BE2C (cell line): Measurements from ENCODE around the gene MGAT5.

ENCODE experiments used
- DNase-seq: peaks from one replicate; pipeline ENCODE4 v3.0.0-alpha.2; 2020
- H3K27me3 ChIP-seq: fragments of 250-450 bp; sonication (Bioruptor Pico); 2 replicates; pipeline ENCODE4 v1.5.1; 2020; ENCODE audit warnings: mild to moderate bottlenecking
- H3K36me3 ChIP-seq: fragments of 250-450 bp; sonication (Bioruptor Pico); 2 replicates; pipeline ENCODE4 v1.5.1; 2020; ENCODE audit warnings: mild to moderate bottlenecking
- H3K4me1 ChIP-seq: fragments of 250-450 bp; sonication (Bioruptor Pico); 2 replicates; pipeline ENCODE4 v1.5.1; 2020
- H3K4me3 ChIP-seq: 2 replicates; pipeline ENCODE4 v1.5.1; 2011; ENCODE audit warnings: low read depth, low read length
- H3K9me3 ChIP-seq: fragments of 250-450 bp; sonication (Bioruptor Pico); 2 replicates; pipeline ENCODE4 v1.5.1; 2020
- CTCF ChIP-seq: IDR thresholded peaks from 2 replicates; pipeline ENCODE4 v1.5.1; 2012; ENCODE audit warnings: mild to moderate bottlenecking, low read depth, low read length

Gene MGAT5

DNA sequence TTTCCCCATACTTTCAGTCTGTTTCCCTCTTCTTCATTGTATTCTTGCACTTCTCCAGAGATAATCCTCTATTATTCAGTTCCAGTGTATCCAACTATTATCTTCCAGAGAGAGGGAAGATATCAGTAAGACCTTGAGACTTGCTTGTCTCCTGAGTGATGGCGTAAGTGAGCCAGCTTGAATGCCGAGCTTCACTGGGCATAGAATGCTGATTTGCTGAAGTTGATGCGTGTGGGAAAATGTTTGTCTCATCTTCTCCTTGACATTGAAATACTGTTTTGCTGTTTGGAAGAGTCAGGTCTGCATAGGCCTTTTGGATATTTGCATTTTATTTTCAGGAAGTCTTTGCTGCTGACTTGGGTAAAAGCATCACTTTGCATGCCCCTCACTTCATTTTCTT is 41.1 kb upstream of the MGAT5 start:
- TF ChIP-seq CTCF = no peak
- Histone ChIP-seq H3K9me3 (no peaks in the 10 kb centered on the region), H3K4me3 (no peak overlapping the region), H3K4me1 (no peaks in the 10 kb centered on the region; the same call in 1 of the 2 replicates), H3K36me3 (no peaks in the 10 kb centered on the region), H3K27me3 (no peaks in the 10 kb centered on the region)
- DNase-seq = no peak

DNA sequence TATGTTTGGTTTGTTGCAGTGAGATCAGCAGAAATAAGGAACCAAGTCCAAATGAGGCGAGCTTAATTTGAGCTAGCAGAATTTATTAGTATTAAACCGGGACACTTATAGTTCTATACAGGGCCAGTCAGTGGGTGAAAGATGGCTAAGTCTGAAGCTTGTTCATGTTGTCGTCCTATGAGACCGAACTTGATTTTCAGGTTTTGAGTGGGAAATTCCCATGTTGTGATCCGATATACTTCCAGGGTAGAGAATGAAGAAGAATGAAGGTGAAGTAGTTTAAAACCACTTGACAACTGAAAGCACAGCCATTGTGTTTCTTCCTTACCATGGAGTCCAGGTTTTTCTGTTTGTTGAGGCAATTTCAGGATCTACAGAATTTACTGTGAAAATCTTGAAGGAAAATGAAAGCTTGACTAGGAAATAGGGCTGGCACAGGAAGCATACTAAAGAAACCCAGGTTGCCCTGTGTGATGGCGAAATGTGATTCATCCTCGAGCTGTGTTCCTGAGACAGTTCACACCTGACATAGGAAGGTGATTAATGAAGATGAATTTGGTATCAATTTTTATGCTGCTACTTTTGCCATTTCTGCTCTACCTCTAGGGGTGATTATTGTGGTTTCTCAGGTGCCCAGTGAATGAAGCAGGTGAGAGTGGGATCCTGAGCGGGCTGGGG is 37.6 kb upstream of the MGAT5 start:
- no peaks in the 10 kb centered on the region for H3K9me3 ChIP-seq
- DNase-seq = no peak
- no peaks in the 10 kb centered on the region for H3K27me3 ChIP-seq
- peaks cover 5% of the 10 kb centered on the region for H3K4me1 ChIP-seq
- H3K36me3 ChIP-seq = no peaks in the 10 kb centered on the region
- TF ChIP-seq CTCF = no peak
- no peak overlapping the region for H3K4me3 ChIP-seq

DNA sequence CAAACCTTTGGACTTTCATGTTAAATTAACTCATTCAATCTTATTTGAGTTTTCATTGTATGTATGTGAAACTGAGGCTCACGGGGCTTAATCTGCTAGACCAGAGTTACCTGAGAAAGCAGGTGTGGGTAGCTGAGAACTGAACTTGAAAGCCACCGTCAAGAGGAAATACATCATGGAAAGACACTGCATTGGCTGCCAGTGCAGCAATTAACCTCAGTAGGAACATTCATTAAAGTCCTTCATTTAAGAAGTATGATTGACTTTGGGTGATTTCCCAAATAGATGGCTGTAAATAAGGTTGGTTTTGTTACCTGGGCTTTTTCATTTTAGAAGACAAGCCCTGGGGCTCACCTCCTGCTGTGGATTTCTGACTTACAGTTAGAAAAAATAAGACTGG is 36.5 kb upstream of the MGAT5 start:
- no peak for DNase-seq
- no peaks in the 10 kb centered on the region for H3K36me3 ChIP-seq
- no peaks in the 10 kb centered on the region for H3K27me3 ChIP-seq
- no peak for TF ChIP-seq CTCF
- H3K9me3 ChIP-seq = no peaks in the 10 kb centered on the region
- H3K4me1 ChIP-seq = peaks cover 5% of the 10 kb centered on the region
- H3K4me3 ChIP-seq = no peak overlapping the region

DNA sequence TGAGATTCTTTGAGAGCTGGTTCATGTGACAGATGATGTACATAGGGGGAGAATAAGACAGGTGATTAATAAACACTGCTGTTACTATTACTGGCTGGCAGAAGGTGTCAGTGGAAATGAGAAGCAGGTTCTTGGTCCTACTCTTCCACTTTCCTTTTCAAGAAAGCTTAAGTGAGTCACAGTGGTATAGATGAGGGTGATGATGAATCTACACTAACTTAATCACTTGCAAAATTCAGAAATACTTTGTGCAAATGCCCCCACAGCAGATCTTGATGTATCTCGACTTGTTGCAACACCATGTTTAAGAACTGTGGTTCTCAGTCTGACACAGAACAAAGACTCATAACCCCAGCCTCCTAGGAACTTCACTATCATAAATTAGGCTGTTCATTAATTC is 35.9 kb upstream of the MGAT5 start:
- Histone ChIP-seq H3K9me3 (no peaks in the 10 kb centered on the region), H3K27me3 (no peaks in the 10 kb centered on the region), H3K36me3 (no peaks in the 10 kb centered on the region), H3K4me1 (peaks cover 5% of the 10 kb centered on the region), H3K4me3 (no peak overlapping the region)
- no peak for DNase-seq
- no peak for TF ChIP-seq CTCF

DNA sequence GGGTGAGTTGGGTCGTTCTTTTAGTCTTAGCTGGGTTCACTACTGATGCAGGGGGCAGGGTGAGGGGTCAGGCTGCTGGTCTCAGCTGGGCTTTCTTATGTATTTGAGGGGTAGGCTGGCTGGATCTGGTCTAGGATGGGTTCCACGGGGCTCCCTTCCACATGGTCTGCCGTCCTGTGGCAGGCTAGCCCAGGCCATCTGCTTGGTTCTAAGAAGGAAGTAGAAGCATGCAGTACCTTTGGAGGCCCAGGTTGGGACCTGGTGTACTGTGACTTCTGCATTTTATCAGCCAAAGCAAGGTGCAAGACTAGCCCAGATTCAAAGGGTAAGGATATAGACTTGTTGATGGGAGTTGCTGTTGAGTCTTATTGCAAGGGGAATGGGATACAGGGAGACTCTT is 35.5 kb upstream of the MGAT5 start:
- DNase-seq = no peak
- no peaks in the 10 kb centered on the region for H3K27me3 ChIP-seq
- no peaks in the 10 kb centered on the region for H3K36me3 ChIP-seq
- peaks cover 5% of the 10 kb centered on the region for H3K4me1 ChIP-seq
- H3K9me3 ChIP-seq = no peaks in the 10 kb centered on the region
- no peak for TF ChIP-seq CTCF
- H3K4me3 ChIP-seq = no peak overlapping the region

GRCh38 chr2:134218930-134219658 is 34.8 kb upstream of the MGAT5 start:
- DNase-seq = no peak

More at GRCh38 chr2:134218930-134219658, 34.8 kb upstream of the MGAT5 start:
- Histone ChIP-seq H3K4me1 (peaks cover 5% of the 10 kb centered on the region), H3K27me3 (no peaks in the 10 kb centered on the region), H3K36me3 (no peaks in the 10 kb centered on the region), H3K4me3 (no peak overlapping the region), H3K9me3 (no peaks in the 10 kb centered on the region)
- TF ChIP-seq CTCF = no peak
